BJ (cell line): Measurements from ENCODE around the gene GPC6. TPM values are rescaled to one million over a fixed set of nuclear protein-coding genes. Genes with fewer than 3 reads are reported as not detected.

ENCODE experiments used
- CTCF ChIA-PET: fragments of 350-600 bp; formaldehyde crosslinking; extraction: SDS; loops from one replicate; lab custom pipeline; 2021; ENCODE audit warnings: antibody characterized with exemption, inconsistent platforms; lab: Yijun Ruan, JAX
- POLR2A ChIA-PET: fragments of 300-600 bp; sonication (Branson Sonifier 250); formaldehyde crosslinking; extraction: SDS; loops from one replicate; lab custom pipeline; 2021; ENCODE audit warnings: antibody characterized with exemption; lab: Charles Lee
- DNase-seq: peaks from one replicate; pipeline ENCODE4 v3.0.0-alpha.2; 2011; ENCODE audit warnings: low read depth
- H3K27me3 ChIP-seq: 2 replicates; pipeline ENCODE4 v1.6.0; 2011; ENCODE audit warnings: low read length; ENCODE audit not compliant: control insufficient read depth, insufficient read depth
- H3K36me3 ChIP-seq: 2 replicates; pipeline ENCODE4 v1.5.1; 2011; ENCODE audit warnings: low read length; ENCODE audit not compliant: control insufficient read depth, insufficient read depth
- H3K4me3 ChIP-seq: 2 replicates; pipeline ENCODE4 v1.5.1; 2011; ENCODE audit warnings: low read depth, mild to moderate bottlenecking, control low read depth, low read length
- CTCF ChIP-seq: IDR thresholded peaks from 2 replicates; pipeline ENCODE4 v1.5.1; 2011; ENCODE audit warnings: low read depth, mild to moderate bottlenecking, control low read depth, inconsistent platforms, low read length, moderate library complexity; ENCODE audit not compliant: insufficient read depth
- polyA plus RNA-seq: library from polyadenylated mRNA; depleted of rRNA; stranded (reverse); fragments of >200 nt; gene quantifications from 2 replicates; pipeline ENCODE4 v1.2.3, GENCODE V29; 2011

The GPC6 gene
- polyA plus RNA-seq, 1 experiment, result 23.0 TPM

DNA sequence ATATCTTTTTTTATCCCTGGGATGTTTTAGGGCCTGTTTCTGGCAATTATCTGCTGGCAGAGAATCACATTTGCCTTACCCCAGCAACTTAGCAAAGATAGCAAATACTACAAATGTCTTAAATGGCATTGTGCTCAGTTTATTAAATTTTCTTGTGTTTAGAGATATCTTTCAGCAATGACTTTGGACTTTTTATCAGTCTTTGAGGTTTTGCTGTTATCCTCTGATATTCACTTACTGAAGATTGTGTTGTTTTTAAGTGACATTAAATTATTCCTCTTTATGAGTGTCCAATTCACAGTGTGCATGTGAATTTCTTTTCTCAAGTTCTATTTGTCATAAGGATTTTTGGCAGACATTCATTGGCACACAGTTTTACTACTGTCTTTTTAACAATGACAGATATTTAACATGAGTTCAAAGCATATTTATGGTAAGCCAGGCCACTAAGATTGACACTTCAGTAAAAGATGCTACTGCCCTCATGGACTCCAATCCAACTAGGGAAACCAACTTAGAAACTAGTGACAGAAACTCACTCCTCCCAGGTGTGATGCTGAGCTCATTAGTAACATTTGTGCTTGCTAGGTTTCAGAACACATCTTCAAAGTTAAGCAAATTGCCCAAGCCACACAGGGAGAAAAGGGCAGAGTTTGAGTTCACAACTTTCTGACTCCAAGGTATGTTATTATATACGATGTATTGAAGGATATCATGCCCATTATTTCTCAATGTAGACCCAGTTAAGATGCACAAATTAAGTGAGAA, 481.9 kb downstream of the GPC6 start:
- no peak for DNase-seq
- POLR2A ChIA-PET, result interaction anchor here (0.6 kb wide), 1 partner anchor 669 kb away, joined by 3 read pairs; no protein-coding TSS in a partner anchor
- Histone ChIP-seq H3K27me3 (no peaks in the 10 kb centered on the region), H3K36me3 (no peaks in the 10 kb centered on the region), H3K4me3 (no peak overlapping the region)
- CTCF ChIA-PET, result no interaction called here
- no peak for TF ChIP-seq CTCF

DNA sequence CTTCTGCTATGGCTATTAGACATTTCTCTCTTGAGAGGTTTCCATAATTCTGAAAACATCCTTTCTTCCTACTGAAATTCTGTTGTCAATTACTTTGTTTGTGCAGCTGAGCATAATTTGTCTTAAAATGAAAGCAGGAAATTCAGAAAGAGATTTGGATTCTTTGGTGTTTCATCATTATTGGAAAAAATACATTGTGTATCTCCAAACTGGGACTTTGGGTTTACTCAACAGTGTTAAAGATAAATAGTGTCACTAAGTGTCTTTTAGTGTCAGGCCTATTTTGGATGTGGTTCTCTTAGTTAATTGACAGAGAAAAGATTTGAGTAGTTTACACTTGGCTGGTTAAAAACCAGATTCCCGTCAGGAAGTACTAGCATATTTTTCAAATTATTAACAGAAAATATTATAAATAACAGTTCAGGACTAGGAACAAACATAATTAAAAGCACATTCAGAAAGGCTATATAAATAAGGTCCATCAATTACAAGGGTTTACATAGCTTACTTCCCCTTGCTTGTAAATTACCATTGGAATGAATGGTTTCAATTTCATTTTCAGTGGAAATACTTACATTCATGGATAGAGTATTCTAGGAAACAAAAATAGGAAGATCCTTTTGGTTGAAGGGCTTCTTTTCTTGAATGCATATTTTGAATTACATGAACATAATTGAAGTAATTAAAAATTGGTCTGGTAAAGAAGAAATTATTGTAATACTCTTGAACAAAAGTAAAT, 483.1 kb downstream of the GPC6 start:
- H3K4me3 ChIP-seq, result no peak overlapping the region

DNA sequence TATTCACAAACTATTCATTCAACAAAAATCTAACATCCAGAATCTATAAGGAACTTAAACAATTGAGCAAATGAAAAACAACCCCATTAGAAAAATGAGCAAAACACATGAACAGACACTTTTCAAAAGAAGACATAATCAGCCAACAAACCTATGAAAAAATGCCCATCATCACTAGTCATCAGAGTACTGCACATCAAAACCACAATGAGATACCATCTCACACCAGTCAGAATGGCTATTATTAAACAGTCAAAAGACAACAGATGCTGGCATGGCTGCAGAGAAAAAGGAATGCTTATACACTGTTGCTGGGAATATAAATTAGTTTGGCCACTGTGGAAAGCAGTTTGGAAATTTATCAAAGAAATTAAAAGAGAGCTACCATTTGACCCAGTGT, 487.6 kb downstream of the GPC6 start:
- CTCF ChIA-PET, result no interaction called here
- POLR2A ChIA-PET, result no interaction called here
- Histone ChIP-seq H3K4me3 (no peak overlapping the region), H3K27me3 (no peaks in the 10 kb centered on the region), H3K36me3 (no peaks in the 10 kb centered on the region)
- TF ChIP-seq CTCF, result no peak
- DNase-seq, result no peak

More for the DNA sequence above, 483.1 kb downstream of the GPC6 start:
- DNase-seq, result peak; percentile 57
- no peak for TF ChIP-seq CTCF
- CTCF ChIA-PET, result no interaction called here
- H3K27me3 ChIP-seq, result no peaks in the 10 kb centered on the region
- POLR2A ChIA-PET, result interaction anchor here (0.6 kb wide), 2 partner anchors 413 to 670 kb away, joined by 3 read pairs; no protein-coding TSS in a partner anchor
- H3K36me3 ChIP-seq, result no peaks in the 10 kb centered on the region

- Histone ChIP-seq H3K36me3 (no peaks in the 10 kb centered on the region), H3K4me3 (no peak overlapping the region), H3K27me3 (no peaks in the 10 kb centered on the region)
- POLR2A ChIA-PET, result no interaction called here
- no peak for DNase-seq
- TF ChIP-seq CTCF, result no peak
- CTCF ChIA-PET, result no interaction called here
Measured at GRCh38 chr13:93715866-93716265, 489.3 kb downstream of the GPC6 start.

DNA sequence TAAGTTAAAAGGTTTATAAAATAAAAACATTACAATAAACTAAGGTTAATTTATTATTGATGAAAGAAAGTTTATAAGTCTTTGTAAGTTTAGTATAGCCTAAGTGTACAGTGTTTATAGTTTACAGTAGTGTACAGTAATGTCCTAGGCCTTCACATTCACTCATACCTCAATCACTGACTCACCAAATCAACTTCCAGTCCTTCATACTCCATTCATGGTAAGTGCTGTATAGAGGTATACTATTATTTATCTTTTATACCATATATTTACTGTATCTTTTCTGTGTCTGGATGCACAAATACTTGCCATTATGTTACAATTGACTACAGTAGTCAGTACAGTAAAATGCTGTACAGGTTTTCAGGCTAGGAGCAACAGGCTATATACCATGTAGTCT, 490.0 kb downstream of the GPC6 start:
- ChIA-PET POLR2A (no interaction called here), CTCF (no interaction called here)
- no peak for TF ChIP-seq CTCF
- no peak overlapping the region for H3K4me3 ChIP-seq
- no peak for DNase-seq
- H3K36me3 ChIP-seq, result no peaks in the 10 kb centered on the region
- no peaks in the 10 kb centered on the region for H3K27me3 ChIP-seq
